ENCODE measurements around the gene DPCD.
"Not testable (repeated sequence)": the region's sequence is repeated elsewhere in the genome, so short reads cannot be mapped to it uniquely, and the experiment has no call there.

DPCD gene

DNA sequence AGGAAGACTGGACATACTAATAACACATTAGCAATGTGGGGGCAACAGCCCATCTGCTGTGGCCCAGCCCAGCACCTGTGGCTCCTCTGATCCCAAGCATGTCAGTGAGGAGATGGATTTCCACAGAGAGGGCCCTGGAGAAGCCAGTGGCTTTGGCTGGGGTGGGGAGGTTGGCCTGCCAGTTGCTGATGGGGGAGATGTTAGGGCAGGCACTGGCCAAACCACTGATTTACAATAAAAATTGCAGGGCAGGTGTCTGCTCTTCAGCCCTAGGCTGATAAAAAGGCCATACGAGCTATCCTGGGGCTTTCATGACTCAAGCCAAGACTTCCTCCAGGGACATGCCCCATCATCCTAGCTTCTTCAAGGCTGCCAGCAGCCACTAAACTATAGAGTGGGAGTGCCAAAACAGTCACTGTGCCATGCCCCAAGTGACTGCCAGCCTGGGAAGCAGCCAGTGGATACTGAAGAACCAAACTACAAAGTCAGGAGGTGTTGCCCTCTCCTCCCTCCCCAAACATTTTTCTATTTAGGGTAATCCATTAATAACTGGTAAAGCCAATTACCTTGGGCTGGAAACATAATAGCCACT, 37.8 kb downstream of the DPCD start:
- ATAC-seq (replicated peaks) (no peak), DNase-seq (no peak)
- H3K4me3 Mint-ChIP-seq: no peak overlapping the region
- peak overlapping the region in 1 of 2 donors; percentile 47 for H3K27ac Mint-ChIP-seq
- H3K9me3 Mint-ChIP-seq: no peaks in the 10 kb centered on the region
- H3K36me3 Mint-ChIP-seq (ENCODE audit: insufficient read depth): peaks cover 42% of the 10 kb centered on the region
- no peaks in the 10 kb centered on the region for H3K27me3 Mint-ChIP-seq
- peaks cover 17 to 37% of the 10 kb centered on the region in 2 donors for H3K4me1 Mint-ChIP-seq (ENCODE audit: low read depth in 2 of 2)

DNA sequence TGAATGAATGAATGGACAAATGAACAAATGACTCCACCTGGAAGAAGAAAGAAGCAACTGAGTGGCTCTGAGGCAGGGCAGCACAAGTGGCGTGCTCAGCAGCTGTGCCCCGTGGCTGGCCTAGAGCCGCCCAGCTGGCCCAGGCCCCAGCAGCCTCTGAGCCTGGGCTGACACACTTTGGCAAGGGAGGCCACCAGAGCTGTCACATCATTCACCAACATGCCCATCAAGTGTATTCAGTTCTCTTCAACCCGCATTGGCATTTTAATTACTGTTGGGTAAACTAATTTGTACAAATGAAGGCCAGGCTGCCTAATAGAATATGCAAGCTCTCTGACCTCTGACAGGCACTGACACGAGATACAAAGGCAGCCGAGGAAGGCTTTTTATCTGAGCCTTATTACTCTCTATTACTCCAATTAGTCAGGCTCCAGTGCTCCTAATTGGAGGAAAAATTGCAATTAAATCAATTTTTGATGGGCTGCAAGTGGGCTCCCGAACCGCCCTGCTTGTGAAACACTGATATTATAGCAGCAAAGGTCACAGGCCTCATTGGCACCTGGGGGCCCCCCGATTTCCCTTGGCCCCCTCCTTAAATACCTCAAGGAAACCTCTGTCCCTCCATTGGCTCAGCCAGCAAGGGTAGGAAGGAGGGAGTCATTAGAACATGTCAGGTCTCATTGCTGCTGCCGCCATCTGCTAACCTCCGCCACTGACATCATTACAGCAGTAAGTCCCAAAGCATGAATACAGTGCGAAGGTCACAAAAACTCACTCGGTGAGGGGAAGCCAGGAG, 41.9 kb downstream of the DPCD start:
- H3K9me3 Mint-ChIP-seq: no peaks in the 10 kb centered on the region
- peak overlapping the region in 1 of 2 donors; percentile 89 for H3K27ac Mint-ChIP-seq
- H3K36me3 Mint-ChIP-seq (ENCODE audit: insufficient read depth): peaks cover 15% of the 10 kb centered on the region
- no peaks in the 10 kb centered on the region for H3K27me3 Mint-ChIP-seq
- peaks cover 26 to 53% of the 10 kb centered on the region in 2 donors for H3K4me1 Mint-ChIP-seq (ENCODE audit: low read depth in 2 of 2)
- DNase-seq (no peak), ATAC-seq (replicated peaks) (no peak)
- H3K4me3 Mint-ChIP-seq: no peak overlapping the region

DNA sequence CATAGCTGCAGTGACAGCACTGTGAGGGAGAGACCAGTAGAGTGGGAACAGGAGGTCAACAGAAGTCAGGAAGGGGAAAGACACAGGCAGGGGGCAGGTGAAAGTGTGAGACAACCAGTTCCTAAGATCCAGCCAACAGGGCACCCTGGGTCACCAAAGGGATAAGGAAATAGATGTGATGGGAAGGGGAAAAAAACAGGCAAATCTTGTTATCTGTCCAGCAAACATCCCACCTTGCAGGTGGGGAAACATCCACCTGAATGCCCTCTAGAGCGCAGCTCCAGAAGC, 42.5 kb downstream of the DPCD start:
- H3K4me3 Mint-ChIP-seq: no peak overlapping the region
- H3K36me3 Mint-ChIP-seq (ENCODE audit: insufficient read depth): peaks cover 15% of the 10 kb centered on the region
- ATAC-seq (replicated peaks) (no peak), DNase-seq (no peak)
- peaks cover 21 to 48% of the 10 kb centered on the region in 2 donors for H3K4me1 Mint-ChIP-seq (ENCODE audit: low read depth in 2 of 2)
- peak overlapping the region in 1 of 2 donors; percentile 89 for H3K27ac Mint-ChIP-seq
- H3K9me3 Mint-ChIP-seq: no peaks in the 10 kb centered on the region
- no peaks in the 10 kb centered on the region for H3K27me3 Mint-ChIP-seq

DNA sequence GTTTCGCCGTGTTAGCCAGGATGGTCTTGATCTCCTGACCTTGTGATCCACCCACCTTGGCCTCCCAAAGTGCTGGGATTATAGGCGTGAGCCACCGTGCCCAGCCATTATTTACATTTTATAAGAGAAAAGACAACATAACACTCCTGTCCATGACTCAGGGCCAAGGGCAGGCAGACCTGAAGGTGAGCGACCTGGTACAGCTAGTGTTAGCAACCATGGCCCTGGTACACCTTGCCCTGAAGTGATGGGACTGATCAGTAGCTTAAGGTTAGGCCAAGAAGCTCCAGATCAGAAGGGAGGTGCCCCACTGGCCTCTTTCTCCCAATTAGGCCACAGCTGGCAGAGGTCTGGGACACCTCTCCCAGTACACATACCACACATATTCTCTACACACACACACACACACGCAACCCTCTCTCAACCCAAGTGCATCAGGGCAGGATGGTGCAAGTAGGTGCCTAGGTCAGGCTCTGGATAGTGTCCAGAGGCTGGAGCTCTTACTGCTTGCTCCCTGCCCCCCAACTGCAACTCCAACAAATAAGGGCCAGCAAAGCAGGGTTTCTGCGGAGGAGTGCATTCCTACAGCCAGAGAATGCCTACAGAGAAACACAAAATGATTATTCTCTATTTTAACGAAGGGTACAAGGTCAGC, 43.8 kb downstream of the DPCD start:
- no peak for ATAC-seq (replicated peaks)
- no peaks in the 10 kb centered on the region for H3K27me3 Mint-ChIP-seq
- peak overlapping the region; percentile 20 to 55 for H3K27ac Mint-ChIP-seq
- no peak for DNase-seq
- H3K9me3 Mint-ChIP-seq: no peaks in the 10 kb centered on the region
- no peak overlapping the region for H3K4me3 Mint-ChIP-seq
- H3K4me1 Mint-ChIP-seq (ENCODE audit: low read depth in 2 of 2): peaks cover 17 to 46% of the 10 kb centered on the region in 2 donors
- H3K36me3 Mint-ChIP-seq (ENCODE audit: insufficient read depth): peaks cover 25% of the 10 kb centered on the region

DNA sequence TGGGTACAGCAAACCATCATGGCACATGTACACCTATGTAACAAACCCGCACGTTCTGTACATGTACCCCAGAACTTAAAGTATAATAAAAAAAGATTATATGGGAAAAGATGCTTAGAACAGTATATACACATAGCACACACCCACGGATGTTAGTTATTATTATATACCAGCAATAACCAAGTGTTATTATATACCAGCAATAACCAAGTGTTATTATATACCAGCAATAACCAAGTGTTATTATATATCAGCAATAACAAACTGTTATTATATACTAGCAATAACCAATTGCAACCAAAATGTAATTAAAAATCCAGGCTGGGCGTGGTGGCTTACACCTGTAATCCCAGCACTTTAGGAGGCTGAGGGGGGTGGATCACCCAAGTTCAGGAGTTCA, 45.4 kb downstream of the DPCD start:
- not testable (repeated sequence) for H3K27me3 Mint-ChIP-seq; DNase-seq; H3K4me3 Mint-ChIP-seq; ATAC-seq (replicated peaks); H3K9me3 Mint-ChIP-seq
- peaks cover 35% of the 10 kb centered on the region for H3K36me3 Mint-ChIP-seq (ENCODE audit: insufficient read depth)
- H3K27ac Mint-ChIP-seq: peak overlapping the region in 1 of 2 donors; percentile 88
- peaks cover 17 to 34% of the 10 kb centered on the region in 2 donors for H3K4me1 Mint-ChIP-seq (ENCODE audit: low read depth in 2 of 2)

DNA sequence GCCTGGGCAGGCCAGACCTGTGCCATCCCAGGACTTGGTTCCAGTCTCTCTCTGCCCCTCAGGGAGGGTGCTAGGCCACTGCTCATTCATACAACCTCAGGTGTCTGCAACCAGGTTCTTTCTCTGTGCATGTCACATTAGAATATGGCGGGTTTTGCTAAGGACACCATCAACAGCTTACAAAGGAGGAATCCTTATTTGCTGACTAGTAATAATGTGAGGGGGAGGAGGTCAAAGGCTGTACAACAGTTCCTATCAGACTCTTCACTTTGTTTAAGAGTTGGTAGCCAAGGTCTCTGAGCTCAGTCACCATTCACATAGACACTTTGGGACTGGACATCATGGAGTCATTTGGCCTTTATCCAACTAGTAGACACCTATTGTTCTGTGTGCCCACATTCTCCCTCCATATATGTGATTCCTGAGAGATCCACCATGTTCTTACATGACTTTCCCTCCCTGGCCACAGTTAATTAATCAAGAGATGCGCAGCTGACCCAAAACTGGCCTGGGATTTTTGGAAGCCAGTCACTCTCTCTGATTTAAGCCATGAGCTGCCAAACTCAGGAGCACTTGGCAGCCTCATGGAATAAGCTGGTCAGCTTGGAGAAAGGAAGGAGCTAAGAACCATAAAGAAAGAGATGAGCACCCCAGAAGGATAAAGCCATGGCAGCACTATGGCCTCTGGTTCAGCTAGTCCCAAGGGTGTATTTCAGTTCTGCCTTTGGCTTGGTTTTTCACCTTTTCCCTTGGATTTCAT, 51.2 kb downstream of the DPCD start:
- H3K36me3 Mint-ChIP-seq (ENCODE audit: insufficient read depth): peaks cover 33% of the 10 kb centered on the region
- ATAC-seq (replicated peaks): no peak
- H3K4me3 Mint-ChIP-seq: no peak overlapping the region
- H3K4me1 Mint-ChIP-seq (ENCODE audit: low read depth in 2 of 2): peaks cover 8 to 29% of the 10 kb centered on the region in 2 donors
- H3K9me3 Mint-ChIP-seq: no peaks in the 10 kb centered on the region
- H3K27me3 Mint-ChIP-seq: no peaks in the 10 kb centered on the region
- no peak for DNase-seq
- H3K27ac Mint-ChIP-seq: peak overlapping the region in 1 of 2 donors; percentile 78

DNA sequence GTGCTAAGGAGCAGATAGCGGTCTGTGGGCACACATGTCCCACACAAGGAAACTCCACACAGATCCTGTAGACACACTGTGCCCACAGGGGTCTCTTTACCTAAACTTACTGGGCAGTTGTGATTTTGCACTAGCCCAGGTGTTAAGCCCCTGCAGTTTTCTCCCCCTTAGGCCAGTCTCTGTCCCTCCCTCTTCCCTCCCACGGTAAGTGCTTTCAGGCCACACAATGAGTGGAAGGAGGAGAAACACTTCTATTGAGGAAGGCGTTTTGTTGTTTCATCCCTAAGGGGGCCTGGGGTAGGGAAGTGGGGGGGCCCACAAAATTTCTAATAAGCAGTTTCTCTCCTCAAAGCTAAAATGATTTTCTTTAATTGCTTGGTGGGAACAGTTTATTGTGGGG, 55.4 kb downstream of the DPCD start:
- ATAC-seq (replicated peaks) (no peak), DNase-seq (no peak)
- H3K36me3 Mint-ChIP-seq (ENCODE audit: insufficient read depth): peaks cover 27% of the 10 kb centered on the region
- no peaks in the 10 kb centered on the region for H3K9me3 Mint-ChIP-seq
- peaks cover 16 to 36% of the 10 kb centered on the region in 2 donors for H3K4me1 Mint-ChIP-seq (ENCODE audit: low read depth in 2 of 2)
- no peaks in the 10 kb centered on the region for H3K27me3 Mint-ChIP-seq
- H3K27ac Mint-ChIP-seq: peak overlapping the region in 1 of 2 donors; percentile 72
- H3K4me3 Mint-ChIP-seq: no peak overlapping the region

DNA sequence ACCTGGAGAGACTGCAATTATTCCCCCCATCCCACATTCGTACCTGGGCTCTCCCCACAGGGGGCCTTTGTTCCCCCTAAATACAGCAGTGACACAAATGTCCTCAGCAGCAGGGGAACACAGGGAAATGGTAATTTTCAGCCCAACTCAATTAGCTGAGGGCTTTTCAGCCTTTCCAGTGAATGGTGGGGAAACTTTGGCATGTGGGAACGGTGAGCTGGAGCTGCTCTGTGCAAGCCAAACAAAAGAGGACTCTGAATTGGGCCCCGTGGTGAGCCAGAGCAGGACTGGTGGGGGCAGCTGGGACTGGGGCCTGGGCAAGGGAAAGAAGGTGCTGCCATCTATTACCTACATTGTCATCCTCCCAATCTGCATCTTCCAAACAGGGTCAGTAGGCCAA, 55.9 kb downstream of the DPCD start:
- Mint-ChIP-seq H3K27me3 (no peaks in the 10 kb centered on the region), H3K4me3 (no peak overlapping the region), H3K27ac (peak overlapping the region; percentile 49 to 72), H3K36me3 (ENCODE audit: insufficient read depth) (peaks cover 25% of the 10 kb centered on the region), H3K9me3 (no peaks in the 10 kb centered on the region), H3K4me1 (ENCODE audit: low read depth in 2 of 2) (peaks cover 18 to 39% of the 10 kb centered on the region in 2 donors)
- DNase-seq: no peak
- no peak for ATAC-seq (replicated peaks)

DNA sequence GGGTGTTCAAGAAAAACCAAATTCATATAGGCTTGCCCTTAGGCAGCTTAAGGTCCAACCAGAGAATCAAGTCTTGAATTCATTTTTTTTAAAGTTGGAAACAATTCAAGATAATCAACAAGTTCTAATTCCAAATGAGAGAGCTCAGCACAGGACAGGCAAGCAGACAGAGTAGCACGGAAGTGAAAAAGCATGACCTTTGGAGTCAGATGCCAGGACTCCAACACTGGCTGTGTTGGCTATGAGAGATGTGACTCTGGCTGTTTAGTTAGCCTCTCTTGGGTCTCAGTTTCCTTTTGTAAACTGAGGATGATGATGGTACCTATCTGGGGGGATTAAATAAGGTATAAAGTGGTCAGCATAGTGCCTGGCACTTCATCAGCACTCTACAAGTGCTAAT, 57.5 kb downstream of the DPCD start:
- no peak for ATAC-seq (replicated peaks)

DNA sequence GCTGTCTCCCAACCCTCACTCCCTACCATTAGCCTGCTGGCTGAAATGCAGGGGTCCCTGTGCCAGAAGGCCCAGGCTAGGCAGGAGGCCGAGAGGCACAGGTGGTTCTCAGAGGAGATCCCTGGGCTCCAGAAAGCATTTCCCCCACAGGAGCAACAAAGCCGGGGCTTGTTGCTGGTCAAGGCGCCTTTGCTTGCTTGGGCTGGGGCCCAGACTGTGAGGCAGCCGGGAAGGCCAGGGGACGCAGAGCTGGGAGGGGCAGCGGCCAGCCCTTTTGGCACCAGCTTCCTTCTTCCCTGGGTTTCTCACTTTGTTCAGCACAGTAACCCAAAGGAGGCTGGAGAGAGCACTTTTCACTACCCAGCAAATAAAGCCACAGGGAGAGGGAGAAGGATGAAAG, 58.2 kb downstream of the DPCD start:
- peaks cover 24% of the 10 kb centered on the region for H3K36me3 Mint-ChIP-seq (ENCODE audit: insufficient read depth)
- no peaks in the 10 kb centered on the region for H3K27me3 Mint-ChIP-seq
- no peaks in the 10 kb centered on the region for H3K9me3 Mint-ChIP-seq
- ATAC-seq (replicated peaks): no peak
- no peak overlapping the region for H3K4me3 Mint-ChIP-seq
- peaks cover 22 to 36% of the 10 kb centered on the region in 2 donors for H3K4me1 Mint-ChIP-seq (ENCODE audit: low read depth in 2 of 2)
- H3K27ac Mint-ChIP-seq: peak overlapping the region; percentile 22 to 73
- no peak for DNase-seq

More for the DNA sequence above, 57.5 kb downstream of the DPCD start:
- H3K4me3 Mint-ChIP-seq: no peak overlapping the region
- H3K9me3 Mint-ChIP-seq: no peaks in the 10 kb centered on the region
- peaks cover 22 to 37% of the 10 kb centered on the region in 2 donors for H3K4me1 Mint-ChIP-seq (ENCODE audit: low read depth in 2 of 2)
- peaks cover 24% of the 10 kb centered on the region for H3K36me3 Mint-ChIP-seq (ENCODE audit: insufficient read depth)
- H3K27ac Mint-ChIP-seq: peak overlapping the region in 1 of 2 donors; percentile 72
- no peaks in the 10 kb centered on the region for H3K27me3 Mint-ChIP-seq
- no peak for DNase-seq

DNA sequence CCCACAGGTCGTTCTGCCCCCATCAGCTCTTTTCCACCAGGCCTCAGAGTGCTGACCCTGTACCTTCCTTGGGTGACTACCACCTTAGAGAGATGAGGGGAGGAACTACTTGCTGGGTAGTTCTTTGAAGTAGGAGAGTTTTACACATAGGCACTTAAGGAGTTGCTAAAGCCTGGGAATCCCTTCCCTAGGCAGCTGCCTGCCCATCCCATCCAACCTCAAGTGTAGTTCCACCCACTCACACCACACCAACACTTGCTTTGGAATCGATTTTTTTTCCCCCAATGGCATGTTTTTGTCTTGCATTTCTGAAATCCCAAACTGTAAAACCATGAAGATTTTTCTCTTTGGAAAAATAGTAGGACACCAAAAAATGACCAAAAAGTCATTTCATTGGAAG, 59.1 kb downstream of the DPCD start:
- peaks cover 22 to 34% of the 10 kb centered on the region in 2 donors for H3K4me1 Mint-ChIP-seq (ENCODE audit: low read depth in 2 of 2)
- H3K9me3 Mint-ChIP-seq: no peaks in the 10 kb centered on the region
- ATAC-seq (replicated peaks) (no peak), DNase-seq (no peak)
- H3K27me3 Mint-ChIP-seq: no peaks in the 10 kb centered on the region
- peak overlapping the region; percentile 22 to 73 for H3K27ac Mint-ChIP-seq
- H3K4me3 Mint-ChIP-seq: no peak overlapping the region
- peaks cover 24% of the 10 kb centered on the region for H3K36me3 Mint-ChIP-seq (ENCODE audit: insufficient read depth)

DNA sequence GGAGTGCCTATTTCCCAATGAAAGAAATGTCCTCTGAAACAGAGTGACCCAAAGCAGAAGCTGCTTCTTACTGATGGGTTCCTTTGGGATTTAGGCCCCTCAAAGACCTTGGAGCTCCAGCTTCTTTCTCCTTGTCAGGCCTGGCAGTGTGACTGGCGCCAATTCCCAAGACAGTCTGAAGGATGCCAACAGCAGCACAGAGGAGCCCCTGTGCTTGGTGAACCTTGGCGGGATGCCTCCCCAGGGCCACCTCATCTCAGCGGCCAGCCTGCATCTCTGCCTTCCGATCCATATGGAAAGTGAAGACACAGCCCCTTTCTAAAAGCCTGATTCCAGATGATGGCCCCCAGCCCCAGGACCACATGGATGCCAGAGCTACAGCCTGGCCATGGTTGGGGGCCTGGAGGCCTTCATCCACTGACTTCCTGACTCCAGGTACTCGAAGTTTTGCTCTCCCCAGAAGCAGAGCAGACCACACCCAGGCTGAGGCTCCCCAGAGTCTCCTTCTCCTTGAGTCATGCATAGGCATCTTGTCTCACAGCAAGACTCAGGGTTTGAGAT, 61.5 kb downstream of the DPCD start:
- Mint-ChIP-seq H3K4me3 (no peak overlapping the region), H3K9me3 (no peaks in the 10 kb centered on the region), H3K27ac (peak overlapping the region; percentile 27 to 88), H3K36me3 (ENCODE audit: insufficient read depth) (peaks cover 14% of the 10 kb centered on the region), H3K4me1 (ENCODE audit: low read depth in 2 of 2) (peaks cover 13 to 17% of the 10 kb centered on the region in 2 donors), H3K27me3 (no peaks in the 10 kb centered on the region)
- DNase-seq: no peak
- ATAC-seq (replicated peaks): no peak

DNA sequence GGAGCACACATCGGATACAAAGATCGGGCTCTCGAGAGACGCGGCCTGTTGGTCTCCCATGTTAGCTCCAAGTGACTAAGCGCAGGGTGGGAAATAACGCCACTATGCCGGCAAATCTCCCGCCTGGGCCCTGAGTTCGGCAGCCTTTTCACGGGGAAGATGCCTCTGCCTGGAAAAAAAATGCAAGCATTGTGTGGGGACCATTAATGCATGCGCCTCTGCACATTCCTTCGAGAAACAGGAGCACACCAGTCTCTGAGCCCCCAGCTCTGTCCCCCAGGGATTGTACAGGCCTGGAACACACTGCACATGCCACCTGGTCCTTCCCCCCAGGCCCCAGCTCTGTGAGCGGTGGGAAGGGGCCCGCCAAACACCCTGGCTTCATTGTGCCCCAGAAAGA, 62.7 kb downstream of the DPCD start:
- Mint-ChIP-seq H3K4me3 (no peak overlapping the region), H3K9me3 (no peaks in the 10 kb centered on the region), H3K27me3 (no peaks in the 10 kb centered on the region), H3K36me3 (ENCODE audit: insufficient read depth) (peaks cover 16% of the 10 kb centered on the region), H3K4me1 (ENCODE audit: low read depth in 2 of 2) (peaks cover 11 to 17% of the 10 kb centered on the region in 2 donors), H3K27ac (peak overlapping the region in 1 of 2 donors; percentile 22)
- DNase-seq (no peak), ATAC-seq (replicated peaks) (no peak)
